GM18520 (cell line): Measurements from ENCODE around the gene PUSL1.

Source experiments
- ATAC-seq: cut with Tn5 transposase; IDR thresholded peaks from one replicate; pipeline ENCODE4 v1.9.1; 2021; ENCODE audit not compliant: unreplicated experiment

The PUSL1 gene

DNA sequence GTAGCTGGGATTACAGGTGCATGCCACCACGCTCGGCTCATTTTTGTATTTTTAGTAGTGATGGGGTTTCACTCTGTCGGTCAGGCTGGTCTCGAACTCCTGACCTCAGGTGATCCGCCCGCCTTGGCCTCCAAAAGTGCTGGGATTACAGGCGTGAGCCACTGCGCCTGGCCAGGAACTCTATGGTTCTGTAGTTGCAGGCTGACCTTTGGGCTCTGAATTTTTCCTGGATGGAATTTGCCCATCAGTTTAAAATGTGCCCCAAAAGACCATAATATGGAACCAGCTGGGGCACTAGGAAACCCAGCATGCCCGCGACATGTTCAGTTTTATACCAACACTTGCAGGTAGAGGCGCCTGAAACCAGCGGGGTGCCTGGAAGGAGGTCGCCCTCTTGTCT, 29.8 kb upstream of the PUSL1 start:
- ATAC-seq: no peak

DNA sequence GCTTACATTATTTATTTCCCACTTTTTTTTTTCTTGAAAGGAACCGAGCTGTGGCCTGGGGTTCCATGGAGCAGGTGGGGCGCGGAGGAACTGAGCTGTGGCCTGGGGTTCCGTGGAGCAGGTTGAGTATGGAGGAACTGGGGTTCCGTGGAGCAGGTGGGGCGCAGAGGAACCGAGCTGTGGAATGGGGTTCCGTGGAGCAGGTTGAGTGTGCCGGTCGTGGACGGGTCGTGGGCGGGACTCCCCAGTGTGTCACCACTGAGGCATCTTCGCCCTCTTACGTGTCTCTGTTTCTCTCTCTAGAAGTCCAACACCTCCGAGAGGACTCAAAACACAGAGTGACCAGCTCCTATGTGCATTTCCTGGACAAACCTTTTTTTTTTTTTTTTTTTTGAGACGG, 29.4 kb upstream of the PUSL1 start:
- ATAC-seq: no peak

DNA sequence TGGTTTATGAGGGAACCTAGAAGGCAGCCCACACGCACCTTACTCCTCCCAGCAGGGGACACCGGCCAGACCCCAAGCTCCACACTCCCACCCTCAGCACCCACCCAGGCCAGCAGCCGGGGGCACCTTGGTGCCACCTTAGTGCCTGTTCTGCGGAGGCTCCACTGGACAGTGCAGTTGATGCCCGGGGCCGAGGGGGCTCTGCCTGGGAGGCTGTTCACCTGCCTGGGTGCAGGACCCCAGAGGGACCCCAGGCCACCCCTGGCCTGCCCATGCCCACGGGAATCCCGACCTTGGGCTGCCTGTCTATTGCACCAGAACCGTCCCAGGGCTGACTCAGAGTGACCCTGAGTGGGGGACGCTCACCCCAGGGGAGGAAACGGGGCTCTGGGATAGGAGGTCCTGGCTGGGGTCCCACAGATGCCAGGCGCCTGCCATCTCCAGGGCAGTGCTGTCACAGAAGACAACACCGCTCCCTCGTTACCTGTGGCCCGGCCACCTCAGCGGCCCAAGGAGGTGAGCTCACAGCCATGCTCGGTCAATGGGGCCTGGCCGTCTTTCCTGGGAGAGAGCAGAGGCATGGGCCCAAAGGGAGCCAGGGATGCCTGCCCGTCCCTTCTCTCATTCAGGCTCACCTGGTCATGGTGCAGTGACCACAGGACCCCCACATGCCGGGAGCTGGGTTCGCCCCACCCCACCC, 27.5 kb upstream of the PUSL1 start:
- no peak for ATAC-seq

DNA sequence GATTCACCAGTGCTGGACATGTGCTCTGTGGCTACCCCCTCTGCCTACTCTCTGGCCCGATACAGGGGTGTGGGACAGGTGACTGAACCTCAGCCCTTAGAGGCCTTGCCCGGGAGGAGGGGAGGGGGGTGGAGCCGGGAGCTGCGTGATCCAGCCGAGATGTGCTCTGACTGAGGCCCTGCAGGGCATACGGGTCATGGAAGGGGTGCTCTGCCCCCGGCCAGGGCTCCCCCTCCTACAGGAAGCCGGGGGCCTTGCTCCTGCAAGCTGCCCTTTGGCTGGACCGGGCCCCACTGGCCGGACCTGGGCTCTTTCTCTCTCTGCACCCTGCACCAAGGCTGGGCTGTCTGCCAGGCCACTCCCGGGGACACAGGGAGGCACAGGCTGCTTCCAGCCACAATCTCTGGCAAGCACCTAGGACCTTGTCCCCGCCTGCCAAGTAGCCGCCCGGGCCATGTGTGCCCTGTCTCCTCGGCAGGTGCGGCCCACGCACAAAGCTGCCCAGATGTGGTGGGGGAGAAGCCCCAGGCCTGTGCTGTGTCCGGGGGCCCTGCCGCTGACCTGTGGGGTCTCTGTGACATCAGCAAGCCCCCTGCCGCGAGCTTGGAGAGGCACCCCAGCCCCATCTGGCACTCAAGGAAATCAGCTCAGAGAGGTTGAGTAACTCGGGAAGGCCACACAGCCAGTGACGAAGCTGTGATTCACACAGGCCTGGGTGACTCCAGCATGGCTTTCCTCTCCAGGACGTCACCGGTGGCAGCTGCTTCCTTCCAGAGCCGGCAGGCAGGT, 26.7 kb upstream of the PUSL1 start:
- no peak for ATAC-seq

DNA sequence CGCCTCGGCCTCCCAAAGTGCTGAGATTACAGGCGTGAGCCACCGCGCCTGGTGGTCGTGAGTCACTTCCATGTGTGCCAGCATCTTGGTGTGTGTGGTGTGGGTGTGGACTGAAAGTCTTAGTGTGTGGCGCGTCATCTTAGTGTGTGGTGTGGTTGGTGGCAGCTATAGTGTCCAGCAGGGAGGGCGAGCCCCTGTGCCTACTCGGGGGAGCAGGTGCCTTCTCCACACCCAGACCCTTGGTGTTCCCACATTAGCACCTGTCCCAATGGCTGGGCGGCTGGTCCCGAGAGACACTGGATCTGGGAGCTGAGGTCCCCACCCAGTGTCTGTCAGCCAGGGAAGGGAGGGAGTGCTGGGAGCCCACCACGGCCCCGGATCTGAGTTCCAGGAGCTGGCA, 25.4 kb upstream of the PUSL1 start:
- ATAC-seq: no peak

DNA sequence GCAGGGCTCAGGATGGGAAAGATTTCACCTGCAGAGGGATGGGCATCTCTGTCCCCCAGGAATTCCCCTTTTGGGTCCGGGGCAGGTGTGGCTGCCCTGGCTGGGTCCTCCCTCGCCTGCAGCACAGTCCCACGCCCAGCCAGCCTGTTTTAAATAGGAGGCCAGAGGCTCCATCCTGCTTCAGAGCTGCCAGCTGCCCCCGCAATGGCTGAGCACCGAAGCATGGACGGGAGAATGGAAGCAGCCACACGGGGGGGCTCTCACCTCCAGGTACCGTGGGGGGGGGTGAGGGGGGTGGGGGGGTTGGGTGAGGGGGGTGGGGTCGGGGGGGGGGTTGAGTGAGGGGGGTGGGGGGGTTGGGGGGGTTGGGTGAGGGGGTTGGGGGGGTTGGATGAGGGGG, 24.6 kb upstream of the PUSL1 start:
- no peak for ATAC-seq

DNA sequence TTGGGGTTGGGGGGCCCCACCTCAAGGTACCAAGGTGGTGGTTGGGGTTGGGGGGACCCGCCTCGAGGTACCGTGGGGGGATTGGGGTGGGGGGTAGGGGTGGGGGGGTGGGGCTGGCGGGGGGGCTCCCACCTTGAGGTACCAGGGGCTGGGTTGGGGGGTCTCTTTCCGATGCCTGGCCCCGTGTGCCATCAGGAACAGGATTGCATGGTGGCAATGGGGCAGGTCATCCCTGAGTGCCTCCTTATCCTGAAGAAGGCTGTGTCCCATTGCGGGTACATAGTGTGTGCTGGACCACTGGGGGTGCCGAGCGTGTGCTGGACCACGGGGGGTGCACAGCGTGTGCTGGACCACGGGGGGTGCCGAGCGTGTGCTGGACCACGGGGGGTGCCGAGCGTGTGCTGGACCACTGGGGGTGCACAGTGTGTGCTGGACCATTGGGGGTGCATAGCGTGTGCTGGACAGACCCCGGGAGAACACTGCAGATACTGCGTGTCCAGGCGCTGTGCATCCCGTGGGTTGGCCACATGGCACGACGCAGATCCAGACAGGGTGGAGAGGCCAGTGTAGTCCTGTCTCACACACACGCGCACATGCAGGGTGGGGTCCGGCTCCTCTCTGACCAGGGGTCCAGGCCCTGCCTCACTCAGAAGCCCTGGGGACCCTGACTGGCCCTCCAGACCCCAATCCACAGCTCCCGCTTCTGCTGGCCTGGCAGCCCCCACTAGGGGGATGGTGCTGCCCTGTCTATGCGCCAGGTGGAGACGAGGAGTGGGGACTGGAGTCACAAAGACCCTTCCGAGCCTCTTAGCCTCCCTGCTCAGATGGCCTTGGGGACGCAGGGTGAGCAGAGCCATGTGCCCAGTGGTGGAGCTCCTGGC, 23.9 kb upstream of the PUSL1 start:
- no peak for ATAC-seq

DNA sequence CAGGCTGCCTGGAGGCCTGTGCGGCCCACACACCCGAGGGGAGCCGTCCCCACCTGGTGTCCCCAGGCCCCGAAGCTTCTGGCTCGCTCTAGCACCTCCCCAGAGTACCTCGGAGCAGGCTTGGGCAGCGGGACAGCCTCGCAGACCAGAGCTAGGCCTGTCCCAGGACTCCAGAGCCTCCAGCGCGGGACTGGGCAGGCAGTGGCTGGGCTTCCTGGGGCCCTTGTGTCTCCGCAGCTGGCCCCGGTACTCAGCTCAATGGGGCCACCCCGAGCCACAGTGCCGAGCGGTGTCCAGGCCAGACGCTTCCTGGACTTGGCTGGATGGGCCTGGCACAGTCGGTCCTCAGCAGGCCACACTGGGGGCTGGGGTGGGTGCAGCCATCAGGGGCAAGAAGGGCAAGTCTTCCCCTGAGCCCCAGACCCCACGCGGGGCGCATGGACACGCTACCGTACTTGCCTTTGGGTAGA, 23.3 kb upstream of the PUSL1 start:
- ATAC-seq: no peak

DNA sequence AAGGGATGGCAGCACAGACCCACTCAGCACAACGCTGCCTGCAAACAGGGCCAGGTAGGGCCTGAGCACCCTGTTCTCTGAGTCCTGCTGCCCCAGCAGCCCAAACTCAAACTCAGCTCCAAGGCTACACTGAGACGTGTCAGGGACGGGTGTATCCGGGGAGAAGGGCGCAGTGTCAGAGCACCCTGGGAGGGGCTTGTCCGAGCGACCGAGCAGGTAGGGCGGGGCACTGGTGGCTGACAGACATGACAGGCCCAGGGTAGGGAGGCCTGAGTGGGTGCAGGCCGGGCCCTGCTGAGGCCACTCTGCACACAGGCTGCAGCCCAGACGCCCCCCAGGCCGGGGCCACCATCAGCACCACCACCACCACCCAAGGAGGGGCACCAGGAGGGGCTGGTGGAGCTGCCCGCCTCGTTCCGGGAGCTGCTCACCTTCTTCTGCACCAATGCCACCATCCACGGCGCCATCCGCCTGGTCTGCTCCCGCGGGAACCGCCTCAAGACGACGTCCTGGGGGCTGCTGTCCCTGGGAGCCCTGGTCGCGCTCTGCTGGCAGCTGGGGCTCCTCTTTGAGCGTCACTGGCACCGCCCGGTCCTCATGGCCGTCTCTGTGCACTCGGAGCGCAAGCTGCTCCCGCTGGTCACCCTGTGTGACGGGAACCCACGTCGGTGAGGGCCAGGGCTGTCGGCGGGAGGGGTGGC, 22.6 kb upstream of the PUSL1 start:
- ATAC-seq: no peak

DNA sequence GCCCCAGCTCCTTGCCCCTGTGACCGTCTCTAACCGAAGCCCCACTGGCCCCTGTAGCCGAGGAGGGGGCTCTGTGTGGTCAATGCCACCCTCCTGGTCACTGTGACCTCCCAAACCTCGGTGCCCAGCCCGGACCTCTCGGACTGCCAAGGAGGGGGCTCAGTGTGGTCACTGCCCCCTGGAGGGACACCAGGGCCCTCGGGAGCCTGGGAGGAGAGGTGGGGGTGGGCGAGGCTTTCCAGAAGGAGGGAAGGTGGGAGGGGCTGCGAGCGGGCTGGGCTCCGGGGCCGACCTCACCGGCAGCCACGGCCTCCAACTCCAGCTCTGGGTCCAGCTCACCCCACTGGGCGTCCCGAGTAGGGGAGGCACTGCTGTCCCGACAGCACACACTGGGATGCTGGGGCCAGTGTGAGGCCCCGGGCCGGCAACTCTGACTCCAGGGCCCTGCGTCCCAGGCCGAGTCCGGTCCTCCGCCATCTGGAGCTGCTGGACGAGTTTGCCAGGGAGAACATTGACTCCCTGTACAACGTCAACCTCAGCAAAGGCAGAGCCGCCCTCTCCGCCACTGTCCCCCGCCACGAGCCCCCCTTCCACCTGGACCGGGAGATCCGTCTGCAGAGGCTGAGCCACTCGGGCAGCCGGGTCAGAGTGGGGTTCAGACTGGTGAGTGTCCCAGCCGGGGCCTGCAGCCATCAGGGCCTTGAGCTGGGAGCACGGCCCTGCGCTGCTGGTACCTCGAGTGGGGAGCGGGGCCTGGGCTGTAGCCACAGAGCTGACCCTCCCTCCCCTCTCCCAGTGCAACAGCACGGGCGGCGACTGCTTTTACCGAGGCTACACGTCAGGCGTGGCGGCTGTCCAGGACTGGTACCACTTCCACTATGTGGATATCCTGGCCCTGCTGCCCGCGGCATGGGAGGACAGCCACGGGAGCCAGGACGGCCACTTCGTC, 21.8 kb upstream of the PUSL1 start:
- no peak for ATAC-seq

DNA sequence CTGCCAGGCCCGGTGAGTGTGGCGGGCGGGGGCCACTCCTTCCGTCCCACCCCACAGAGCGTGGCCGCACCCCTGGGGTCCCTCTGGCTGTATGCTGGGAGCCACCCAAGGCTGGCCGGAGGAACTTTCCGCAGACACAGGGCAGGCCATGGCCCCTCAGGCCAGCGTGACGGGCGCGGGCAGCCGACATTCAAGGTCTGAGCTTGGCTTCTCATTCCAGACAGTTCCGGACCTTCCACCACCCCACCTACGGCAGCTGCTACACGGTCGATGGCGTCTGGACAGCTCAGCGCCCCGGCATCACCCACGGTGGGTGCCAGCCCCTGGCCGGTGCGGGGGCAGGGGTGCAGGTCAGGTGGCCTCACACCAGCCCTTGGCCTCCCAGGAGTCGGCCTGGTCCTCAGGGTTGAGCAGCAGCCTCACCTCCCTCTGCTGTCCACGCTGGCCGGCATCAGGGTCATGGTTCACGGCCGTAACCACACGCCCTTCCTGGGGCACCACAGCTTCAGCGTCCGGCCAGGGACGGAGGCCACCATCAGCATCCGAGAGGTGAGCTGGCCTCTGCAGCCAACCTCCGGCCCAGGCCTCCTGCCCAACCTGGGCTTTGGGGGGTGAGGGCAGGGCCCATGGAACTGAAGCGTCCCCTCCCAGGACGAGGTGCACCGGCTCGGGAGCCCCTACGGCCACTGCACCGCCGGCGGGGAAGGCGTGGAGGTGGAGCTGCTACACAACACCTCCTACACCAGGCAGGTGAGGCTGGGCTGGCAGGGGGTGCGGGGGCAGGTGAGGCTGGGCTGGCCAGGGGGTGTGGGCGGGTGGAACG, 20.9 kb upstream of the PUSL1 start:
- no peak for ATAC-seq

DNA sequence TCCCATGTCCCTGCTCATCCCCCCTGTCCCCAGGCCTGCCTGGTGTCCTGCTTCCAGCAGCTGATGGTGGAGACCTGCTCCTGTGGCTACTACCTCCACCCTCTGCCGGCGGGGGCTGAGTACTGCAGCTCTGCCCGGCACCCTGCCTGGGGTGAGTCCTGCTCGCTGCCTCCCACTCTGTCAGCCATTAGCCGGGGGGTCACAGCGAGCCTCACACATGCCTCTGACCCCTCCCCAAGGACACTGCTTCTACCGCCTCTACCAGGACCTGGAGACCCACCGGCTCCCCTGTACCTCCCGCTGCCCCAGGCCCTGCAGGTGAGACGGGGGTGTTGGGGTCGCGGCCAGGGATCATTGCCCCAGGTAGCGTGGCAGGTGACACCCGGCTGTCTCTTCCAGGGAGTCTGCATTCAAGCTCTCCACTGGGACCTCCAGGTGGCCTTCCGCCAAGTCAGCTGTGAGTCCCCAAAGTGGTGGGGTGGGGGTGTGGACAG, 18.1 kb upstream of the PUSL1 start:
- no peak for ATAC-seq

DNA sequence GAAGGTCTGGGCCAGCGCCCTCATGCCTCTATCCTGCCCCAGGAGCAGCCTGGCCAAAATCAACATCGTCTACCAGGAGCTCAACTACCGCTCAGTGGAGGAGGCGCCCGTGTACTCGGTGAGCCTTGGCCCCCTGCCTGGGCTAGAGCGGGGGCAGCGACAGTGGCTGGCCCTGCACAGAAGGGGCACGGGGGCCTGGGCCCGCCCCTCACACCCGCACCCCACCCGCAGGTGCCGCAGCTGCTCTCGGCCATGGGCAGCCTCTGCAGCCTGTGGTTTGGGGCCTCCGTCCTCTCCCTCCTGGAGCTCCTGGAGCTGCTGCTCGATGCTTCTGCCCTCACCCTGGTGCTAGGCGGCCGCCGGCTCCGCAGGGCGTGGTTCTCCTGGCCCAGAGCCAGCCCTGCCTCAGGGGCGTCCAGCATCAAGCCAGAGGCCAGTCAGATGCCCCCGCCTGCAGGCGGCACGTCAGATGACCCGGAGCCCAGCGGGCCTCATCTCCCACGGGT, 17.3 kb upstream of the PUSL1 start:
- ATAC-seq: no peak

DNA sequence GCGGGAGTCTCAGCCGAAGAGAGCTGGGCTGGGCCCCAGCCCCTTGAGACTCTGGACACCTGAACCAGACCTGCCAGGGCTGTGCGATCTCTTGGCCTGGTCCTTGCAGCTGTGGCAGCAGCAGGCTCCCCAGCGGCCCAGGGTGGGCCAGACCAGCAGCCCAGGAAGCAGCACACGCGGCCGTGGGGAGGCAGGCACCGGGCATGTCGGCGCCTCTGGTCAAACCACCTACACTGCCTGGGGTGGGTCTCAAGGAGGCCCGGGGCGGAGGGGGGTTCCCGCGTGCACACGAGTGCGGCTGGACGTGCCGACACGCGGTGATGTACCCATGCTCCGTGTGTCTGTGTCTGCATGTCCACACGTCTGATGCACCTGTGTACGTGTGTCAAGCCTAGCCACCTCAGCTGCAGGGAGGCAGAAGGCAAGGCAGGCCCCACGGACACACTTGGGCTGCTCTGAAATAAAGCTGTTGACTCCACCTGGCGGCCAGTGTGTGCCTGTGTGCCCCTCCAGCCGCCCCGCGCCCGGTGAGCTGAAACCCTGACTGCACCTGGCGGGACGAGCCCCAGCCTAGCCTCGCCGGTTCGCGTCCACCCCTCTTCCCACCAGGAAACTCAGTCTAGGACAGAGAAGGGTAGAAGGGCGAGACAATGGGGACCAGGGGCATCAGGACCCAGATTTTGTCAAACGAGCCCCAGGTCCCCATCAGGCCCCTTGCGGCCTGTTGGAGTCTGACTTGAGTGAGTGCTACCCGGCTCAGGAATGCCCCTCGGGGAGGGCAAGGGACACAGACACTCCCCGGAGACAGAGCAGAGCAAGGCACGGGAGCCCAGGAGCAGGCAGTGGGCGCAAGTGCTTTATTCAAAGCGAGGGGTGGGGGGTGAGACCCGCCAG, 16.6 kb upstream of the PUSL1 start:
- ATAC-seq: no peak

DNA sequence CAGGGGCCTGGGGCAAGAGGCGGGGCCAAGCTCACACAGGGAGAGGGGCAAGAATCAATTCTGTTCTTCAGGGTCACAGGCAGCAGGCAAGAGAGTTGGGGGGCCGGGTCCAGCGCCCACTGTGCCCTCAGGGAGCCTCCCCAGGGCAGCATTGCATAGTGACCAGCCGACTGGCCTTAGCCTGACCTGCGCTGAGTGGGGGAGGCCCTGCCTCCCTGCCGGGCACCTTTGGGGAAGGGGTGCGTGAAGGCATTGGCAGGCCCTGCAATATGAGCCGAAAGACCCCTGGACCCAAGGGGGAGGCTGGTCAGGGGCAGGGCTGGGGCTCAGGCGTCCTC, 16.0 kb upstream of the PUSL1 start:
- ATAC-seq: no peak

DNA sequence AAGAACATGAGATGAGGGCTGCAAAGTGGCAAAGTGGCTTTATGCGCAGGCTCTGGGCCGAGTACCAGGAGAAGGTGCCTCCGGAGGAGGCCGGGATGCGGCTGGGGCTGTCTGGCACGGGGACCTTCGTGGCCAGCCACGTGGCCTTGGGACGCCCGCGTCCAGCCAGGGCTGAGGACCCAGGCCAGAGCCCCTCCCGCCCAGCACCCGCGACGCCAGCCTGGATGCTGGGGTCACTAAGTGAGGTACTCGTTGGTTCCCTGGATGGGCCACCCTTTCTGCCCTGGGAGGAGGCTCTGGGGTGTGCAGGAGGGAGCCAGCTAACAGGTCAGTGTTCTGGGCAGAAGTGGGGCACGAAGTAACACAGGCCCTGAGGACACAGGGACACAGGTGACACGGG, 15.5 kb upstream of the PUSL1 start:
- ATAC-seq: no peak
